NCI-H69 (cell line): ENCODE measurements around the gene ISOC2.
"Not testable (repeated sequence)": the region's sequence is repeated elsewhere in the genome, so short reads cannot be mapped to it uniquely, and the experiment has no call there.

Experiments
- DNase-seq: peaks from one replicate; lab custom pipeline; 2025; lab: John Stamatoyannopoulos, UW

The ISOC2 gene, protein sequence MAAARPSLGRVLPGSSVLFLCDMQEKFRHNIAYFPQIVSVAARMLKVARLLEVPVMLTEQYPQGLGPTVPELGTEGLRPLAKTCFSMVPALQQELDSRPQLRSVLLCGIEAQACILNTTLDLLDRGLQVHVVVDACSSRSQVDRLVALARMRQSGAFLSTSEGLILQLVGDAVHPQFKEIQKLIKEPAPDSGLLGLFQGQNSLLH

DNA sequence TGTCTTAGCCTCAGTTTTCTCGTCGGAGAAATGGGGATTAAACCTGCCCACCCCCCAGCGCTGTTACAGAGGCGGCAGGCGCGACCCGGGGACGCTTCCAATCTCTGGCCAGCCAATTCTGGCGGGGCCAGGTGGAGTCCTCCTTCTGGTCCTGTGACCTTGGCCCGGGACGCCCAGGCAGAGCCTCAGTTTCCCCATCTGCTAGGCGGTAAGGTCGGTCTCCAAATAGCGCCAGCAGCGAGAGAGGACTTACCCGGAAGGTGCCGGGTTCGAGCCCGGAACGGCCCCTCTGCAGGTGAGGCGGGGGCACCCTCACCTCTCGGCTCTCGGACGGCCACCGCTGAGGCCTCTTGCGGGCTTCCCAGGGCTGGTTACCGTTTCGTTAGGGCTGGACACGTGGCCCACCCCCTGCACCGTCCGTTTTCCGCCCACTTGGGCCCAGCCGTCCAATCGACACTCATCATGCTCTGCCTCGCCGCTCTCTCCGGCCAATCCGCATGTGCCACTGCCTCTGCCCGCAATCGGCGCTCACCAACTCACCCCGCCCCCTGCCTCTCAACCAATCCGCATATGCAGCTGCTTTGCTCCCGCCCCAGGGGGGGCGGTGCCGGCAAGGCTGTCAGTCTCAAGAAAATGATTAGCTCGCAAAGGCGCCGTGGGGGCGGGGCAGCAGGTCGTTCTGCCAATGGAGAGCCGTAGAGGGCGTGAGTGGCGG, at the start of gene ISOC2:
TSS of gene ISOC2 (minus strand) at position 384 of the 715 bp plus-strand sequence. CDS start 5,156 bp downstream, outside the sequence.
- DNase-seq: peak; percentile 100

DNA sequence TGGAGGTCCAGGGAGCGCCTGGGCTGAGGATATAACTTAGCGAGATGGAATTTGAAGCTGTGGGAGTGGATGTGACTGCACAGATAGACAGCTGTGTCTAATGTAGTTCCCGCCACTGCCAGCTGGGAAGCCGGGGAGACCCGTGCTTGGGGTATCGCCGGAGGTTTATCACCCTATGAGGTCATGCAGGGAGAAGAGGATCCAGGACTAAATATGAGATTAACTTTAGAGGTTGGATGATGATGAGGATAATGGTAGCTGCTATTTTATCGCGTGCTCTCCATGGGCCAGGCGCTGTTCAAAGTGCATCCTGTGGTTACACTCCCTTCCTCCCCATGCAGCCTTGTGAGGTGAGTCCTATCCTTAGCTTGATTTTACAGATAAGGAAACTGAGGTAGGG, 46.7 kb upstream of the ISOC2 start:
- DNase-seq: no peak

DNA sequence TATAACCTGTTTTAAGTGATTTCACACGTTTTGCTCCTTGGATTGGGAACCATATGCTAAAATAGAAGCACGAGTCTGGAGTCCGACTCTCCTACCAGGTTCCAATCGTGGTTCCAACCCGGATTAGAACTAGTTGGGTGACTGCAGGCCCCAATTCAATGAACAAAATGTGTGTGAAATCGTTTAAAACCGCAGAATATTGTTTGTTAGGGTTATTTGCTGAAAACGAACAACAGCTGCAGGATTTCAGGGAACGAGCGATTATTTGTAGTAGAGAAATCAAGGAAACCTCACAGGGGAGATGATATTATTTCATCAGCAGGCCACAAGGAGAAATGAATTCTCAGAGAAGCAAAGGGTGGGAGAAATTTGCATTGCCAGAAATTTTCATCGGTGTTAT, 43.5 kb upstream of the ISOC2 start:
- no peak for DNase-seq

DNA sequence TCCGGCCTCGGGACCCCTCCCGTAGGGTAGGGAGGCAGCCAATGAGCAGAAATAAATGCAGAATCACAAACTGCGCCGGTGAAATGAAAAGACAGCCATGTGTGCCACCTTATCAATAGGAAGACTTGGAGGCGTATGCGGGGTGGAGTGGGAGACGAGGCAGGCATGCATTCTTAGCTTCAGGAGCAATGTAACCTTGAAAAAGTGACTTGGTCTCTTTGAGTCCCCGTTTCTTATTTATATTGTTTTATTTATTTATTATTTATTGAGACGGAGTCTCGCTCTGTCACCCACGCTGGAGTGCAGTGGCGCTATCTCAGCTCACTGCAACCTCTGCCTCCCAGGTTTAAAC, 42.8 kb upstream of the ISOC2 start:
- no peak for DNase-seq

DNA sequence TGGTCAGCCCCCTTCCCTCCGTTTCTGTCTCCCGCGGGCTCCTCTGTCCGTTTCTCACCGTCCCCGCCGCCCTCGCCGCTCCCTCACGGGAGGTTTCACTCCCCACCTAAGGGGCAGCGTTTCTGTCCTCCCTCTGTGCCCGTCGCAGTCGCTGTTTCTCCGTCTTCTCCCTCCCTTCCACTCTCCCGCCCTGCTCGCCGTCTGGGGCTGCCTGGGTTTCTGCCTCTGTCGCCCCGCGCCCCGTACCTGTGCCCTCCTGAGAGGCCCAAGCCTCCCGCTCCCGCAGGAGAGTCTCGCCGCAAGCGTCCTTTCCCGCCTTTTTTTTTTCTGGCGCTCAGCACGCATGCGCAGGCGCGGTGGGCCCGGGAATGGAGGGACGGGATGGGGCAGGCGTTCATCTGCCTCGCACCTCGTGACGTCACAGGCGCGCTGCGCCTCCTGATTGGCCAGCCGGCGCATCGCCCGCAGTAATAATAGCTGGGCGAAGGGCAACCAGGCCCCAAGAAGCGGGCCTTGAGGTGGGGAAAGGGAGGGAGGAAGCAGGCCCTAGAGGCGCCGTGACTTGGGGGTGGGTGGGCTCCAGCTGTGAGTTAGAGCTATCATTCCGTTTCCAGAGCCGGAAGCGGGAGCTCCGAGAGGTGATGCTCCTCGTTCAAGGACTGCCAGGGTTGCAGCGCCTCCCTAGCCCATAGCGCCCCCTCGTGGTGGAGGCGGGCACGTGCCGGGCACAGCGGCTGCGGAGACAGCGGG, 42.2 kb upstream of the ISOC2 start:
- peak; percentile 92 for DNase-seq

DNA sequence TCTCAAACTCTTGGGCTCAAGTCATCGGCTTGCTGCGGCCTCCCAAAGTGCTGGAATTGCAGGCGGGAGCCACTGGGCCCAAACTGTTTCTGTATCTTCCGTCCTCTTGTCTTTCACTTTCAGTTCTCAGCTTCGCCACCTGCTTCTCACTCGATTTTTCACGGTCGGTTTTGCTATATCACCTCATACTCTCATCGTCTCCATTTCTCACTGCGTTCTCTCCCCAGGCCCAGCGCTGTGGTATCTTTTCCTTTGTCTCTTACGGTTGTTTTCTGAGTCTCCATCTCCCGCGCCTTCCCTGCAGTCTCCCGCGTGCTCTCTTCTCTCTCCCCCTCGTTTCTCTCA, 41.7 kb upstream of the ISOC2 start:
- no peak for DNase-seq

DNA sequence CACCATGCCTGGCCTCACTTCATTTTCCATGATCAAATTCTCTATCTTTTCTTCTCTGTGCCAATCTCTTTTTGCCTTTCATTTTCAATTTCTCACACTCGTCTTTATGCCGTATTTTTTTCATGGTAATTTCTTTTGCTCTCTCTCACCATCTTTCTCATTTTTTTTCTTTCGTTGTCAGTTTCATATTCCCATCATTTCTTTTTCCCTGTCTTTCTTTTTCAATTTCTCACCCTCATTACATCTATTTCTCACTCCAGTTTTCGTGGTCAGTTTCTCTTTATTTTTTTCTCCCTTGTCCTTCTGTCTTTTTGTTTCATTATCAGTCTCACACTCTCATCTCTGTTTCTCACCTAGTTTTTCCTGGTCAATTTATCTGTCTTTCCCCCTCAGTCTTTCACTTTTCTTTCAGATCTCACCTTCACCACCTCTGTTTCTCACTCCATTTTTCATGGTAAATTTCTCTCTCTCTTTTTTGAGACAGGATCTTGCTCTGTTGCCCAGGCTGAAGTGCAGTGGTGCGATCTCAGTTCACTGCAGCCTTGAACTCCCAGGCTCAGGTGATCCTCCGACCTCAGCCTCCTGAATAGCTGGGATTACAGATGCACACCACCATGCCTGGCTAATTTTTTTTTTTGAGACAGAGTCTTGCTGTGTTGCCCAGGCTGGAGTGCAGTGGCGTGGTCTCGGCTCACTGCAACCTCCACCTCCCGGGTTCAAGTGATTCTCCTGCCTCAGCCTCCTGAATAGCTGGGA, 40.9 kb upstream of the ISOC2 start:
- DNase-seq: no peak

DNA sequence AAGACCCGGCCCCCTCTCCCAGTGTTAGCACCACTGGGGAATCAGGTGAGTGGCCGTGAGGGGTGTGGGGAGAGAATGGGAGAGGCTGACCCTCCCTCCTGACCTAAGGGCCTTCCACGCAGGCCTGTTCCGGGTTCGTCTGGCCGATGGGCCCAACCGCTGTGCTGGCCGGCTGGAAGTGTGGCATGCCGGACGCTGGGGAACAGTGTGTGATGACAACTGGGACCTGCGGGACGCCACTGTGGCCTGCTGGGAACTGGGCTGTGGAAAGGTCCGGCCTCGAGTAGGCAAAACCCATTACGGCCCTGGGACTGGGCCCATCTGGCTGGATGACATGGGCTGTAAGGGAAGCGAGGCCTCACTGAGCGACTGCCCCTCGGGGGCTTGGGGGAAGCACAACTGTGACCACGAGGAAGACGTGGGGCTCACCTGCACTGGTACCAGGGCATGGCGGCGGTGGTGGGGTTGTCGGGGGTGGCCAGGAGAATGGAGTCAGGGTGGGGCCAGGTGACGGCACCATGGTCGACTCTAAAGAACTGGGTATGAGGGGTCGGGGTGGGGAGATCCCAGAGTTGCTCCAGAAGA, 39.0 kb upstream of the ISOC2 start:
- no peak for DNase-seq

DNA sequence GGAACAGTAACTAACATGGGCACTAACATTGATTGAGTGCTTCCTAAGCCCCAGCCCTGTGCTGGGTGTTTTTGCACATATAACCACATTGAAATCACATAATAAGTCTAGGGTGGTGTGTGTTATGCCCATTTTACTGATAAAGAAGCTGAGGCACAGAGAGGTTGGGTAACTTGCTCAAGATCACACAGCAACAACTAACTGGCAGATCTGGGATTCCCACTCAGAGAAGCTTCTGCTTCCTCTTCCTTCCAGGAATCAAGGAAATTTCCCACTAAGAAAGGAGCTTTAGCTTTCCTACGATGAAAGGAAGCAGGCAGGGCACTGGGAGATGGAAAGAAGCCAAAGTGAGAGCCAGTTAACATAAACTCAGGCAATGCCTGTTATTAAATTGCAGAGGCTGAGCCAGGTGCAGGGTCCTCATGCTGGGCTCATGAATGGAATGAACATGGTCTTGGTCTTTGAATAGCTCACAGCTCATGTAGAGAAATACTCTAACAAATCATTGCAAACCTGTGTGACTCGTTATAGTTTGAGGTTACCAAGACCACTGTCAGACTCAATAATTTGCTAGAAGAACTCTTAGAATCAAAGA, 36.9 kb upstream of the ISOC2 start:
- DNase-seq: peak; percentile 84

DNA sequence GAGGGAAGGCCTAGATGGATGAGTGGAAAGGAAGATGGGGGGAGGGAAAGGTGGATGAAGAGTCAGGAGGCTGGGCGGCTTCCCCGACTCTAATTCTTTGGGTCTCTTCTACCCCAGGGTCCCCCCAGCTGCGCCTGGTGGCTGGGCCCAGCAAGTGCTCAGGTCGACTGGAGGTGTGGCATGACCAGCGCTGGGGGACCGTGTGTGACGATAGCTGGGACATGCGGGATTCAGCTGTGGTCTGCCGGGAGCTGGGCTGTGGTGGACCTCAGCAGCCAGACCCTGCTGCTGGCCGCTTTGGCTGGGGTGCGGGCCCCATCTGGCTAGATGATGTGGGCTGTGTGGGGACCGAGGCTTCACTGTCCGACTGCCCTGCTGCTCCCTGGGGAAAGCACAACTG, 36.3 kb upstream of the ISOC2 start:
- no peak for DNase-seq

DNA sequence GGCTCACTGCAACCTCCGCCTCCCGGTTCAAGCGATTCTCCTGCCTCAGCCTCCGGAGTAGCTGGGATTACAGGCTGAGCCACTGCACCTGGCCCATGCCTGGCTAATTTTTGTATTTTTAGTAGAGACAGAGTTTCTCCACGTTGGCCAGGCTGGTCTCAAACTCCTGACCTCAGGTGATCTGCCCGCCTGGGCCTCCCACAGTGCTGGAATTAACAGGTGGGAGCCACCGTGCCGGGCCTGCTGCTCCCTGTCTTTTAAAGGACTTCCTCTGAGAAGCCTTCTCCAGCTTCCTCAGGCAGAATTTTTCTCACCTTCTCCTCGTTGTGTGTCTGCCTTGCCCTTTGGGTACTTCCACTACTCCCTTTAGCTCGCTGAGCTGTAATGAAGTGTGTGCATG, 35.4 kb upstream of the ISOC2 start:
- DNase-seq: not testable (repeated sequence)

DNA sequence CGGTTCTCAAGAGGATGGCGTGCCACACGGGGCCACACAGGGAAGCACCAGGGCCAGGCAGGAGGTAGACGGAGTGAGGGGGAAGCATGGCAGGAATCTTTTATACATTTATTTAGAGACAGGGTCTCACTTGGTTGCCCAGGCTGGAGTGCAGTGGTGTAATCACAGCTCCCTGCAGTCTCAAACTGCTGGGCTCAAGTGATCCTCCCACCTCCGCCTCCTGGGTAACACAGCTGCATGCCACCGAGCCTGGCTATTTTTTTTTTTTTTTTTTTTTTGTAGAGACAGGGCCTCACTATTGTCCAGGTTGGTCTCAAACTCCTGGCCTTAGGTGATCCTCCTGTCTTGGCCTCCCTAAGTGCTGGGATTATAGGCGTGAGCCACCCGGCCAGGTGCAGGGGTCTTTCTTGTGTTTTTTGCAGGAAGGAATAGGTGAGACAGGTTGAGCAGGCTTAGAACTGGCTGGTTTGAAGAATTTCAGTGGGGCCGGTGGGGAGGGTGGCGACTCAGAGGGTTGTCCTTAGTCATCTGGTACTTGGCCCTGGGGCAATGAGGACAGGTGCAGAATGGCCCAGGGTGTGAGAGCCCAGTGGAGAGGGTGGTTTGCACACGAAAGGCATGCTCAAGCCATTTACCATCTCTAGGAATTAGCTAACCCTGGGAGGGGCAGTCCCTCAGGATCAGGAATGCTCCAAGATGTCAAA, 34.4 kb upstream of the ISOC2 start:
- DNase-seq: peak; percentile 49

DNA sequence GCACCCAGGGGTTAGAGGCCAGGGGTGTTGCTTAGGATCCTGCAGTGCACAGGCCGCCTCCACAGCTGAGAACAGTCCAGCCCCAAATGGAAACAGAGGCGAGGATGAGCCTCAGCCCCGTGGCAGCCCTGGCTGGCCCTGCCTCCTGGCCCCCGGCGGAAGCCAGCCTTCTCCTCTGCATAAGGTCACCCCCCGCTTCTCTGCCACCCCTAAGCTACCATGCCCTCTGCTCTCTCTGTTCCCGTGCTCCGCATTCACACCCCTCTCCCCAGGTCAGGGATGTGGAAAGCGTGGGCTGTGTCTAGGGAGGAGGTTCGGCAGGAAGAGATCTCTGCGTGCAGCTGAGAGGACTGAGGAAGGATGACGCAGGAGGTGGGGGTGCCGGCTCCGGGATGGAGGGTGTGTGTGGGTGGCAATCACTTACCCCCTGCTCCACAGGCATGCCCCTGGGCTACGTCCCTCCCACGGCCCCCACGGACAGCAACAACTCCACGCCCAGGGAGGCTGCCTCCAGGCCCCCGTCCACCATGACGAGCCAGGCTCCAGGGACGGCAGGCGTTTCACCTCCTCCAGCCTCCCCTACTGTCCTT, 32.8 kb upstream of the ISOC2 start:
- no peak for DNase-seq

DNA sequence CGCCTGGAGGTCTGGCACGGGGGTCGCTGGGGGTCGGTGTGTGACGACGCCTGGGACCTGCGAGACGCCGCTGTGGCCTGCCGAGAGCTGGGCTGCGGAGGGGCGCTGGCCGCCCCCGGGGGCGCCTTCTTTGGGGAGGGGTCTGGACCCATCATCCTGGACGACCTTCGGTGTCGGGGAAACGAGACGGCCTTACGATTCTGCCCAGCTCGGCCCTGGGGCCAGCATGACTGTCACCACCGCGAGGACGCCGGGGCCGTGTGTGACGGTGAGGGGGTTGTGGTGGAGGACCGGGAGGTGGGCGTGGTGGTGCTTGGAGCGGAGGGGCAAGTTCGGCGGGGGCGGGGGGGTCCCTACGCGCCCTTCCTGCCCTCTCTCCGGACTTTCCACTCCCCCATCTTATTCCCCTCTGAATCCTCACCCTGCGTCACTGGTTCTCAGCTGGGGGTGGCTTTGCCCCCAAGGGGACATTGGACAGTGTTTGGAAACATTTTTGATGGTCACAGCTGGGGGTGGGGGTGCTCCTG, 32.3 kb upstream of the ISOC2 start:
- DNase-seq: no peak

DNA sequence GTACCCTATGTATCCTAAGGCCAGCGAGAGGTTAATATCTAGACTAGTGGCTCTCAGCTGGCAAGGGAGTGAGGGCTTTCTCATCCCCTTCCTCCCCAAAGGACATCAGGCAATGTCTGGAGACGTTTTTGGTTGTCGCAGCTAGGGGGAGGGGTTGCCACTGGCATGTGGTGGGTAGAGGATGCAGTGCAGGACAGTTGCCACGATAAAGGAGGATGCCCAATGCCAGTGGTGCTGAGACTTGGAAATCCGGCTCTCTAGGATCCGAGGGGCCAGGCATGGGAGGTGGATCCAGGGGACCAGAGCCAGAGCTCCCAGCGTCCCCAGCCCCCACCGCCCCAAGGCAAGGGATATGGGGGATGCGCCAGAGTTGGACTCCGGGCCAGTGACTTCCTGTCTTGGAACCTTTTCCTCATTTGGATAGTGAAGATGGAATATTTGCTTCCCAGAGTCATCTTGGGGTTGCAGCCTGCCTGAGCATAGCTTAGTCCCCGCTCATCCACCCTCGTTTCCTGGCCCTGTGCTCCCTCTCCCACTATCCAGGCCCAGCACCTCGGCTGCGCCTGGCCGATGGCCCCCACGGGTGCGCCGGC, 31.7 kb upstream of the ISOC2 start:
- DNase-seq: no peak

DNA sequence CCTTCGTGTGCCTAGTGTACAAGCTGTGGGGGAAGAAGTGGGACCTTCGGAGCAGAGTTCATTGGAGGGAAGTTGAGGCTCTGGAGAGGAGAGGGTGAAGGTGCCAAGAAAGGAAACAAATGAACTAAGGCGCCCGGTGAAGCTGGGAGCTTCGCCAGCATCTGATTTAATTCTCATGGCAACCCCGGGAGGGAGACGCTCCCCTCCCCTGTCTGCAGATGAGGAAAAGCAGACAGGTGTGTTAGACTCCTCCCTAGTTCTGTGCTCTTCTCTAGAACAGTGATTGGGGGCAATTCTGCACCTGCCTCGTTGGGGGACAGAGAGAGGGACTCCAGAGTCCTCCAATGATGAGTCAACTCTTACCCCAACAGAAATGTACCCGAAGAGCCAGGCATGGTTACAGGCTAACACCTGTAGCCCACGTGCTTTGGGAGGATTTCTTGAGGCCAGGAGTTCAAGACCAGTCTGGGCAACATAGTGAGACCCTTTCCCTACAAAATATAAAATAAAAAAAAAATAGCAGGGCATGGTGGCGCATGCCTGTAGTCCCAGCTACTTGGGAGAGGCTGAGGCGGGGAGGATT, 31.0 kb upstream of the ISOC2 start:
- peak; percentile 84 for DNase-seq

DNA sequence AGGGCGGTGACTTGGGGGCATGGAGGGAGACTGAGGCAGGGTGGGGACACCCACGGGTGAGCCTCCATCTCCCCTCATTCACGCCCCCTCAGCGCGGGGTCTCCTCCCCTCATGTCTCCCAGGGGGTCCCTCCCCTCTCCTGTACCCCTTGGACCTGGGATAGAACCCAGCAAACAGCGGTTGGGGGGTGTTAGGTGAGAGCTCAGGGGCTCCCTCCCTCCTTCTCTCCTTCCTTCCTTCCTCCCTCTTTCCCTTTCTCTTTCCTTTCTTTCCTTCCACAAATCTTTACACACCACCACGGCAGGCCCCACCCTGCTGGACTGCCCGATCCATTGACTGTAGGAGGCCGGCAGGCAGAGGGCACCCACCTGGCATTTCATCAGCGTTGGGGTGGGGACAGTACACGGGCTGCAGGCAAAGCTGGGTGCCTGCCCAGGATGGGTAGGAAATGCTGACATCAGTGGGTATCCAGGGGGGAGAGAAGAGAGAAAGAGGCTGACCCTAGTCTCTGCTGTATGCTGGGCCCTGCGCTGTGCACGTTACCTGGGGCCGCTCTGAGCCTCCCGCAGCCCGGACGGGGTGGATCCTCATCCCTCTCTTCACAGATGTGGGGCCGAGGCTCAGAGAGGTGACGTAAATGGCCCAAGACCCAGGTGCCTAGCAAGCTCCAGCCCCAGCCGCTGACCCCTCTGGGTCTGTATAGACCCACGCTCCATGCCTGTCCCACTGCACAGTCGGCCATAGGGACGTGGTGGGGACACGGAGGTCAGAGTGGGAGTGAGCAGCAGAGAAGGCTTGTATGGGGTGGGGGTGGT, 30.3 kb upstream of the ISOC2 start:
- DNase-seq: no peak

DNA sequence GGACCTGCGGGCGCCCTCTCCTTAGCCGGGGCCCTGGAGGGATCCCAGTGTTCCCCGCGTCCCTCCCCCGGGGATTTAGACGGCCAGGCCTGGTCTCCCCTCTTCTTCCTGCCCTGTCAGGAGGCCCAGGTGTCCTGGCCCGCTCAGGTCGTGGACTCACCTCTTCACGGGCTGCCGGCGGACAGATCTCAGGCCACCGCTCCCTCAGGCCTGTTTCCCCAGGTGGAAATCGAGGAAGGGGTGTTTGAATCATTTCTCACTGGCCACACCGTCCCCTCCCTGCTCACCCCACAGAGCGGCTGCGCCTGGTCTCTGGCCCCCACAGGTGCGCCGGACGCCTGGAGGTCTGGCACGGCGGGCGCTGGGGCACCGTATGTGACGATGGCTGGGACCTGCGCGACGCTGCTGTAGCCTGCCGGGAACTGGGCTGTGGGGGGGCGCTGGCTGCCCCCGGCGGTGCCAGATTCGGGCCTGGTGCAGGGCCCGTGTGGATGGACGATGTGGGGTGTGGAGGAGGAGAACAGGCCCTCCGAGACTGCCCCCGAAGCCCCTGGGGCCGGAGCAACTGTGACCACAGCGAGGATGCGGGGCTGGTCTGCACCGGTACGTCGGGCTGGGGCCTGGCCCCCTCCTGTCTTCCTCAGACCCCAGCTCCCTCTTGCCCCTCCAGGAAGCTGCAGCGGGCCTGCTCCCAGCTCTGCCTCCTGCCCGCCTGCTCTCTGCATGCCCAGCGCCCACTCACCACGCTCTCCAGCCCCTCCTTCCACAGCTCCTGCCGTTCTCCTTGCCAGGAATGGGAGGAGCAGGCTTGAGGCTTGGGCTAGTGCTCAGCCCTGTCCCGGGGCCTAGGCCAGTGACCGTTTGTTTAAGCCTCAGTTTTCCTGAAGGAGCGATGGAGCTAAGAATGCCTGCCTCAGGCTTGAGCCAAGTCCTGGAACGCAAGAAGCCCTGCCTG, 29.3 kb upstream of the ISOC2 start:
- DNase-seq: no peak
